Measurements from ENCODE around the gene TECRL. TPM values are rescaled to one million over a fixed set of nuclear protein-coding genes. Genes with fewer than 3 reads are reported as not detected.
A peak's percentile ranks its signal among the peaks of the same experiment; 100 is the strongest.

Gene TECRL
- total RNA-seq (2014; rRNA removed; shearing (Covaris generic); ENCODE audit: low replicate concordance): not detected in 2 replicates

- Histone ChIP-seq H3K9me3 (no peaks in the 10 kb centered on the region), H3K36me3 (no peaks in the 10 kb centered on the region), H3K27me3 (no peaks in the 10 kb centered on the region), H3K4me3 (no peak within 1 kb of the TSS)
- no peak for DNase-seq
Measured at GRCh38 chr4:64409300-64409699, at the start of gene TECRL. TSS of gene TECRL (minus strand) at chr4:64409450. CDS start at chr4:64409351, 99 bp downstream.

- no peaks in the 10 kb centered on the region for H3K36me3 ChIP-seq
Measured at GRCh38 chr4:64432674-64433073, 23.4 kb upstream of the TECRL start.

GRCh38 chr4:64430933-64431332, 21.7 kb upstream of the TECRL start:
- no peak for DNase-seq

More at GRCh38 chr4:64432674-64433073, 23.4 kb upstream of the TECRL start:
- Histone ChIP-seq H3K4me3 (no peak overlapping the region), H3K9me3 (no peaks in the 10 kb centered on the region), H3K27me3 (no peaks in the 10 kb centered on the region)
- DNase-seq: no peak

GRCh38 chr4:64417974-64418373, 8.7 kb upstream of the TECRL start:
- H3K4me3 ChIP-seq: no peak overlapping the region
- DNase-seq: peak; percentile 32
- no peaks in the 10 kb centered on the region for H3K9me3 ChIP-seq
- H3K36me3 ChIP-seq: no peaks in the 10 kb centered on the region
- no peaks in the 10 kb centered on the region for H3K27me3 ChIP-seq

More at GRCh38 chr4:64430933-64431332, 21.7 kb upstream of the TECRL start:
- no peaks in the 10 kb centered on the region for H3K9me3 ChIP-seq
- H3K4me3 ChIP-seq: no peak overlapping the region
- no peaks in the 10 kb centered on the region for H3K36me3 ChIP-seq
- no peaks in the 10 kb centered on the region for H3K27me3 ChIP-seq

GRCh38 chr4:64407000-64407399, 2.2 kb downstream of the TECRL start:
- no peaks in the 10 kb centered on the region for H3K36me3 ChIP-seq
- no peak overlapping the region for H3K4me3 ChIP-seq
- DNase-seq: no peak
- no peaks in the 10 kb centered on the region for H3K27me3 ChIP-seq
- no peaks in the 10 kb centered on the region for H3K9me3 ChIP-seq

GRCh38 chr4:64405761-64406160, 3.5 kb downstream of the TECRL start:
- no peaks in the 10 kb centered on the region for H3K36me3 ChIP-seq
- DNase-seq: no peak
- H3K9me3 ChIP-seq: no peaks in the 10 kb centered on the region
- H3K4me3 ChIP-seq: no peak overlapping the region
- H3K27me3 ChIP-seq: no peaks in the 10 kb centered on the region

GRCh38 chr4:64402684-64403083, 6.6 kb downstream of the TECRL start:
- Histone ChIP-seq H3K4me3 (no peak overlapping the region), H3K9me3 (no peaks in the 10 kb centered on the region)
- no peak for DNase-seq

GRCh38 chr4:64399313-64400109, 9.7 kb downstream of the TECRL start:
- no peaks in the 10 kb centered on the region for H3K27me3 ChIP-seq
- no peak for DNase-seq
- no peaks in the 10 kb centered on the region for H3K36me3 ChIP-seq
- H3K4me3 ChIP-seq: no peak overlapping the region
- H3K9me3 ChIP-seq: no peaks in the 10 kb centered on the region

More at GRCh38 chr4:64402684-64403083, 6.6 kb downstream of the TECRL start:
- no peaks in the 10 kb centered on the region for H3K36me3 ChIP-seq
- no peaks in the 10 kb centered on the region for H3K27me3 ChIP-seq

- DNase-seq: no peak
- Histone ChIP-seq H3K27me3 (no peaks in the 10 kb centered on the region), H3K9me3 (no peaks in the 10 kb centered on the region), H3K4me3 (no peak overlapping the region), H3K36me3 (no peaks in the 10 kb centered on the region)
Measured at GRCh38 chr4:64394469-64394868, 14.8 kb downstream of the TECRL start.

GRCh38 chr4:64388252-64388651, 21.0 kb downstream of the TECRL start:
- H3K27me3 ChIP-seq: no peaks in the 10 kb centered on the region
- DNase-seq: no peak
- H3K36me3 ChIP-seq: no peaks in the 10 kb centered on the region
- no peaks in the 10 kb centered on the region for H3K9me3 ChIP-seq
- no peak overlapping the region for H3K4me3 ChIP-seq

GRCh38 chr4:64385220-64385619, 24.0 kb downstream of the TECRL start:
- no peaks in the 10 kb centered on the region for H3K27me3 ChIP-seq
- no peaks in the 10 kb centered on the region for H3K36me3 ChIP-seq
- no peak overlapping the region for H3K4me3 ChIP-seq
- DNase-seq: no peak
- H3K9me3 ChIP-seq: no peaks in the 10 kb centered on the region

GRCh38 chr4:64384237-64385203, 24.7 kb downstream of the TECRL start:
- Histone ChIP-seq H3K4me3 (no peak overlapping the region), H3K9me3 (no peaks in the 10 kb centered on the region), H3K36me3 (no peaks in the 10 kb centered on the region), H3K27me3 (no peaks in the 10 kb centered on the region)
- no peak for DNase-seq

GRCh38 chr4:64368741-64369140, 40.5 kb downstream of the TECRL start:
- no peak for DNase-seq
- H3K27me3 ChIP-seq: no peaks in the 10 kb centered on the region
- H3K36me3 ChIP-seq: no peaks in the 10 kb centered on the region
- no peak overlapping the region for H3K4me3 ChIP-seq
- H3K9me3 ChIP-seq: no peaks in the 10 kb centered on the region

GRCh38 chr4:64361399-64361740, 47.9 kb downstream of the TECRL start:
- H3K36me3 ChIP-seq: no peaks in the 10 kb centered on the region
- no peaks in the 10 kb centered on the region for H3K27me3 ChIP-seq
- H3K4me3 ChIP-seq: no peak overlapping the region
- no peaks in the 10 kb centered on the region for H3K9me3 ChIP-seq
- no peak for DNase-seq

- H3K36me3 ChIP-seq: no peaks in the 10 kb centered on the region
- no peak overlapping the region for H3K4me3 ChIP-seq
- H3K27me3 ChIP-seq: no peaks in the 10 kb centered on the region
- no peaks in the 10 kb centered on the region for H3K9me3 ChIP-seq
- DNase-seq: no peak
Measured at GRCh38 chr4:64360664-64361398, 48.4 kb downstream of the TECRL start.

- H3K4me3 ChIP-seq: no peak overlapping the region
- no peaks in the 10 kb centered on the region for H3K27me3 ChIP-seq
- no peaks in the 10 kb centered on the region for H3K9me3 ChIP-seq
- no peak for DNase-seq
- no peaks in the 10 kb centered on the region for H3K36me3 ChIP-seq
Measured at GRCh38 chr4:64359489-64359888, 49.8 kb downstream of the TECRL start.

- H3K4me3 ChIP-seq: no peak overlapping the region
- H3K9me3 ChIP-seq: no peaks in the 10 kb centered on the region
- H3K27me3 ChIP-seq: no peaks in the 10 kb centered on the region
- DNase-seq: no peak
- H3K36me3 ChIP-seq: no peaks in the 10 kb centered on the region
Measured at GRCh38 chr4:64353904-64354303, 55.3 kb downstream of the TECRL start.

Measured in MG63 (cell line).